Activated T-cell treated with anti-CD3 and anti-CD28 coated beads, Interleukin-2, amount 50 U/mL, for 4 hours (primary cell): ENCODE measurements around the gene MSMB. TPM values are rescaled to one million over a fixed set of nuclear protein-coding genes. Genes with fewer than 3 reads are reported as not detected.

ENCODE experiments used
- ATAC-seq, 2 donors: fragments of 200-7000 bp; cut with Tn5 transposase; one replicate each; pipeline ENCODE4 v1.10.0; 2021
- DNase-seq: peaks from one replicate; pipeline ENCODE4 v3.0.0-alpha.2; 2020
- H3K27me3 Mint-ChIP-seq: one replicate; pipeline ENCODE4 v1.8.0; 2021; ENCODE audit warnings: low read depth, mixed read lengths
- H3K36me3 Mint-ChIP-seq: one replicate; pipeline ENCODE4 v1.8.0; 2022; ENCODE audit warnings: mixed read lengths; ENCODE audit not compliant: insufficient read depth
- H3K4me1 Mint-ChIP-seq: one replicate; pipeline ENCODE4 v1.8.0; 2021; ENCODE audit warnings: low read depth, mixed read lengths
- H3K4me3 Mint-ChIP-seq: one replicate; pipeline ENCODE4 v1.8.0; 2021; ENCODE audit warnings: mild to moderate bottlenecking, moderate library complexity, mixed read lengths
- H3K9me3 Mint-ChIP-seq: one replicate; pipeline ENCODE4 v1.8.0; 2021; ENCODE audit warnings: mixed read lengths
- total RNA-seq, 3 donors: library from RNA; stranded (reverse); gene quantifications; one replicate each; pipeline ENCODE4 v1.2.1, GENCODE V29; 2021

The MSMB gene
- total RNA-seq, 3 donors from 2014 or later, result not detected

DNA sequence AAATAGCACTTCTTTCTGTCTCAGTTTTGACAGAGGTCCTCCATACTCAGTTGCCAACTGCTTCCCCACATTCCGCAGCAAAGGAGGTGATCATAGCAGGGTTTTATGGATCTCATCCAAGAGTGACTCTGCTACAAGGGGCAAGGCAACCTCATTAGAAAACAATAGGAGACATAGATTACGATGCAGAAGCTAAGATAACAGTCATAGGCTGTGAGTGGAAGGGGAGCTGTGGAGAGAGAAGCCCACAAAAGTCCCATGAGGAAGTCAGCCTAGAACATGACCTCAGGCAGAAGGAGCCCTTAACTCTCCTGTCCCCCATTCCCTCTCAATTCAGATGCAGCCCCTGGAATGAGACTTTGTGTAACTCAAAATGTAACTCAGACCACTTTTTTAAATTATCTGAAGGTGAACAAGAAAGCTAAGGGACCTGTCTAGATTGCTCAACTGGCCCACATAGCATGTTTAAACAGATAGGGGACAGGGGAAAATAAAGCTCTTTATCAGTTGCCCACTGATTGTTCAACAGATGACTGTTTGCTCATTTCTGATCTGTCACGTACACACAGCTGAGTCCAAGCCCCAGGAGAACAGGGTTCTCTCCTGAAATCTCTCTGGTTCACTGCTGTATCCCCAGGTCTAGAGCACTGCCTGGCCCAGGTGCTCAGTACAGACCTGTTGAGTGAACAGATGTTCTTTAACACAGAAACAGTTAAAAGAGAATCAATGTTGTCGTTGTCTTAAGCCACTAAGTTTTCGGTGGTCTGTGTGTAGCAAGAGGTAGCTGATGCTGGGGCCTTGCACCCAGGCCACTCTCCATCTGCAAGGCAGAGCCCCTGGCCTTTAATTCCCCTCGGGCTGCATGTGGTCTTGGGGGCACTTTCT is 14.2 kb downstream of the MSMB start:
- Mint-ChIP-seq H3K9me3 (no peaks in the 10 kb centered on the region), H3K27me3 (peaks cover 4% of the 10 kb centered on the region), H3K36me3 (peaks cover 4% of the 10 kb centered on the region), H3K4me3 (peak overlapping the region; percentile 21), H3K4me1 (peaks cover 34% of the 10 kb centered on the region)
- ATAC-seq (no peak), DNase-seq (no peak)

DNA sequence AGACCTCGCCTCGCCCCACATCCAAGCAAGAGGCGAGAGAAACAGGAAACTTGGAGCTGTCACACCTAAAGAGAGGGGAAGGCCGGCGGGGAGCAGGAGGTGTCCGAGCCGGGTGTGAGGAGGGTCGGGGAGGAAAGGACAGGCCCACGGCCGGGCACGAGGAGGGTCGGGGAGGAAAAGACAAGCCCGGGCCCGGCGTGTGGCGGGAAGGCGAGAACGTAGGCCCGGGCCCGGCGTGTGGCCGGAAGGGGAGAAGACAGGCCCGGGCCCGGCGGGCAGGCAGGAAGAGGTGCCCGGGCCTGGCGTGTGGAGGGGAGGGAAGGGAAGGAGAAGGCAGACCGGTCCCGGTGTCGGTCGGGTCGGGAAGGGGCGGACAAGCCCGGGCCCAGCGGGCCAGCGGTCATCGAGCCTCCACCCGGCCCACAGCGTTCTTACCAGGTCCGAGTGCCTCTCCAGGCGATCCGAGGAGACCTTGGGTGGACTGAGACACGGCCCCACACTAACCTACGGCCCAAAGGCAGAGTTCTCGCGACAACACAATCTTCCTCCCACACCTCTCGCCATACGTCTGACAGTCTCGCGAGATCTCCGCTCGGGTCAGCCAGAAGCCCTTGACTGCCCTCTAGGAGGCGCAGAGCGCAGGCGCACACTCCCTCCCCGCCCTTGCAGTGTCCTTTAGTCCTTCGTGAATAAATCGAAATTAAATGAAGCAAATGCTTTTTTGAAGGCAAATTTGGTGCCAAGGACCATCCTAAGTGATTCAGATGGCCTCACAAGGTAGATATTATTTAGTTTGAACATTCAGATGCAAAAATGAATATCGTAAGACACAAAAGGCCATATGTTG is 15.8 kb downstream of the MSMB start, which contains the start of gene NCOA4:
Gene NCOA4 (minus strand): TSS at position 533 of the 847 bp plus-strand sequence. CDS start 13,943 bp downstream, outside the sequence.
- no peaks in the 10 kb centered on the region for H3K9me3 Mint-ChIP-seq
- peaks cover 47% of the 10 kb centered on the region for H3K4me1 Mint-ChIP-seq
- peak; percentile 94 for DNase-seq
- ATAC-seq, result peak; percentile 97 to 99
- peaks cover 4% of the 10 kb centered on the region for H3K36me3 Mint-ChIP-seq
- H3K27me3 Mint-ChIP-seq, result peaks cover 2% of the 10 kb centered on the region
- peak within 1 kb of the TSS; percentile 94 for H3K4me3 Mint-ChIP-seq

DNA sequence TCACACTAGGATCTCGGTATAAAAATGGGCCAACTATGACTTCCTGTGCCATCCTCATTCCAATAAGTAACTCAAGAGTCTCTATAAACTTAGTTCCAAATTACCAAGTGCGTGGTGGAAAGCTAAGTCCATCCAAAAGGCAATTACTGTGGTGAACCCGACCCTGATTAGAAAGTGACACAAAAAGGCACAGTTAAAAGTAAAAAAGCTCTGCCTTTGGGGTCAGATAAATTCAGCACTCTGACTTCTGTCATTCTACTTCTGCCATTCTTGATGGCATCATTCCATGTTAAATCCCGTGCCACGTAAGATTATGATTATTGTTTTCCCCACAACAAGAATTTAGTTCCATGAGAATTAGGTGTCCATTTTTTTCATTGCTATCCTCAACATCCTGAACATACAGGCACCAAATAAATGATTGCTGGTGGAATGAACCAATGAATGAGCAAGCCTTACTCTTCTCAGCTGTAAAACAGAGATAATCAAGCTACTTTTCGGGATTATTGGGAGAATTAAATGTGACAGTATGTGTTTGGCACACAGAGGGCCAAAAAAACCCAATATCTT is 16.5 kb downstream of the MSMB start:
- H3K9me3 Mint-ChIP-seq, result no peaks in the 10 kb centered on the region
- H3K4me3 Mint-ChIP-seq, result peak overlapping the region; percentile 94
- ATAC-seq (no peak), DNase-seq (no peak)
- H3K27me3 Mint-ChIP-seq, result no peaks in the 10 kb centered on the region
- H3K4me1 Mint-ChIP-seq, result peaks cover 55% of the 10 kb centered on the region
- H3K36me3 Mint-ChIP-seq, result peaks cover 4% of the 10 kb centered on the region

DNA sequence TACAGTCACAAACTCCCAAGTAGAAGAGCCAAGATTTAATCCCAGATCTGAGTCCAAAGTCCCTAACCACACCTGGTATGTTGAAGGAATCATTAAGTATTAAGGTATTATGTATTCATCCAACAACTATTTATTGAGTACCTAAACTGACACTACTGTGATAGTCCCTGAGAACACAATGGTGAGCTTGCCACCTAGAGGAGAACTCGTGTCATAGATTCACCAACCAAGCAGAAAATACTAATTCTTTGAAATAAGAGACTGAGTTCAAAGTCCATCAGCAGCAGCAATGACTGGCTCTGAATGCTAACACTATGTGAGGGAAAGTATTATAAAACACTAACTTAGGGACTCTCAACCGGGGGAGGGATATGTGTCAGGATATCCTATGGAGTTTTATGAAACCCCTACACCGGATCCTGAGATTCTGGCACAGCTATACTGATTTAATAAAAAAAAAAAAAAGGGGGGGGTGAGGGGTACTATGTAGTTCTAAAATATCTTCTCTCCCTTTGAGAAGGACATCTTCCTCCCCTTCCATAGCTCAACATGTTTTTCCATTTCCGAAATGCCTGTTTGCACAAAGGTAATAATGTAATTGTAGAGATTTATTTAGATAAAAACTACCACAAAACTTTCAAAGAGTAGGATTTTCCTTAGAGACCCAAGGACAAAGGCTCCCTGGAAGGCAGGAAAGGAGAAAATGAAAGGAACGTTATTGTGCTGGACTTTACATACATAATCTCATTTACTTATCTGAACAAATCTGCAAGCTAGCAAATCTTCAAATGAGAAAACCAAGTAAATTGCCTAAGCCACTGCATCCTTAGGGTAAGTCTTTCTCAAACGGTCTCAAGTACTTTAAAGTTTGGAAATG is 17.2 kb downstream of the MSMB start:
- H3K4me3 Mint-ChIP-seq, result peak overlapping the region; percentile 94
- peaks cover 62% of the 10 kb centered on the region for H3K4me1 Mint-ChIP-seq
- peaks cover 4% of the 10 kb centered on the region for H3K36me3 Mint-ChIP-seq
- no peaks in the 10 kb centered on the region for H3K9me3 Mint-ChIP-seq
- no peaks in the 10 kb centered on the region for H3K27me3 Mint-ChIP-seq
- DNase-seq, result peak; percentile 14
- peak; percentile 17 to 27 for ATAC-seq

DNA sequence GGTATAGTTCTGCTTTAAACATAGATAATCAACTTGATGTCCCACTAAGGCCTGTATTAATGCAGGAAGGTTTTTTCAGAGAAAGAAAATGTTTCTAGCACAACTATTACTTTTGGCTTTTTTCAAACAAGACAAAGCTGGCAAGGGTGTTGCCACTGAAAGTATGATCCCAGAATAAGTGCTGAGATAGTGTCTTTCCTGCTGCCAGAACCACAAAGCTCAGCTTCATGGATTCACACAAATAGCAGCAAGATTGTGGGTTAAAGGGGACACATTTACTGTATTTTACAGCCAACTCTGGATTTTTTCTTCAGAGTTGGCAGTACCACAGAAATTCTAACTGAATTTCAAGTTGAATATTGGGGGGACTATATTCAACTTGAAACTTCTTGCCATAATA is 20.0 kb downstream of the MSMB start:
- H3K9me3 Mint-ChIP-seq, result no peaks in the 10 kb centered on the region
- no peak overlapping the region for H3K4me3 Mint-ChIP-seq
- H3K4me1 Mint-ChIP-seq, result peaks cover 77% of the 10 kb centered on the region
- H3K27me3 Mint-ChIP-seq, result no peaks in the 10 kb centered on the region
- ATAC-seq, result no peak
- no peak for DNase-seq
- peaks cover 4% of the 10 kb centered on the region for H3K36me3 Mint-ChIP-seq

DNA sequence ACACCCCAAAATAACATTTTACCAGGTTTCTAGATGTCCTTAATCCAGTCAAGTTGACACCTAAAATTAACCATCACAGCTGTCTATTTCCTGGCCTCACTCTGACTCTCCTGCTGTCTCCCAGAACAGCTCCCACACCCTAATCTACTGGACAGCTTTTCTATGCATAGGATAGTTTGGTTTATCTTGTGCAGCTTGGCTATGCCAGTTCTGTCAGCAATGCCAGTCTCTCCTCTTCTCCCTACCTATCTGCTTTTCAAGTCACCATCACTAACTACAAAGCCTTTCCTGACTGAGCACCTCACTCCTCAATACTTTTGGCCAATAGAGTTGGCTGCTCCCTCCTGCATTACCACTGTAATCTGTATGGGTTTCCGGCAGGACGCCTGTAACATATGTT is 20.7 kb downstream of the MSMB start:
- H3K4me1 Mint-ChIP-seq, result peaks cover 77% of the 10 kb centered on the region
- peaks cover 2% of the 10 kb centered on the region for H3K36me3 Mint-ChIP-seq
- DNase-seq (no peak), ATAC-seq (no peak)
- H3K4me3 Mint-ChIP-seq, result no peak overlapping the region
- H3K27me3 Mint-ChIP-seq, result no peaks in the 10 kb centered on the region
- H3K9me3 Mint-ChIP-seq, result no peaks in the 10 kb centered on the region

DNA sequence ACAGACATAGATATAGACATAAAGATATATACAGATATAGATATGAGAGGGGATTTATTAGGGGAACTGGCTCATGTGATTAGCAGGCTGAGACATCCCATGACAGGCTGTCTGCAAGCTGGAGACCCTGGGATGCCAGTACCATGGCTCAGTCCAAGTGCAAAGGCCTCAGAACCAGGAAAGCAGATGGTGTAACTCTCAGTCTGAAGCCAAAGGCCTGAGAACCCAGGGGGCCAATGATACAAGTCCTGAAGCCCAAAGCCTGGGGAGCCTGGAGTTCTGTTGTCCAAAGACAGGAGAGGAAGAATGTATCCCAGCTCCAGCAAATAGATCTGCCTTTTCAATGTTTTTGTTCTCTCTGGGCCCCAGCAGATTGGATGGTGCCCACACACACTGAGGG is 21.1 kb downstream of the MSMB start:
- Mint-ChIP-seq H3K4me1 (peaks cover 81% of the 10 kb centered on the region), H3K36me3 (peaks cover 2% of the 10 kb centered on the region), H3K27me3 (no peaks in the 10 kb centered on the region), H3K9me3 (no peaks in the 10 kb centered on the region), H3K4me3 (no peak overlapping the region)
- ATAC-seq, result no peak
- no peak for DNase-seq

DNA sequence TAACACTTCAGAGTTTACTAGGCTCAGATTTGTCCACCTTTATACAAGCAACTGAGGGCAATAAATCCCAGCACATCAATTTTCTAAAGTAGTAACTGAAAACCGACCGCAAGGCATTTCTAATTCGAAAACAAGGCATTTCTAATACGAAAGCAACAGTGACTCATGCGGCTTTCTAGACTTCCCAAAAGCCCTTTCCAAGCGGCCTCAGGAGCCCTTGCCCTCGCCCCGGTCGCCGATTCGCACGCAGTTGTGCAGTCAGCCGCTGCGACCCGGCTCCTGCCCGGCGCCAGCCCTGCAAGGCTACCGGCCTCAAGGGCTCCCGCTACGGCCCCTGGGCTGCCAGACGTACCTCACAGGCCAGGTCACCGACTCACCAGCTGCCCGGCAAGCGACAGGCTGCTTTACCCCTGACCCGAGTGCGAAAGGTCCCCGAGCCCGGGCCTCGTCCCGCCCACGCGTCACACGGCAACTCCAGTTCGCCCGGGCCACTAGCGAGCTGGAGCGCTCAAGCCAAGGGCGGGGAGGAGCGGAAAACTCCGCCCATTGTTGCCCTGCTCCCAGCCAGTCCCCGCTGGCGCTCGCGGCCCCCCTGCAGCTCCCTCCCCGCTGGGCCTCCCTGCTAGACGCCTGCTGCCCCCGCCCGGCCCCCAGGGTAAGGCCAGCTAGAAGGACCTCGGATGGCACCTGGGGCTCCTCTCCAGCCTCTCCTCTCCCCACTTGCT is 22.9 kb downstream of the MSMB start:
- Mint-ChIP-seq H3K4me1 (peaks cover 83% of the 10 kb centered on the region), H3K4me3 (peak overlapping the region; percentile 84), H3K36me3 (peaks cover 2% of the 10 kb centered on the region), H3K9me3 (no peaks in the 10 kb centered on the region), H3K27me3 (no peaks in the 10 kb centered on the region)
- peak; percentile 62 for DNase-seq
- ATAC-seq, result peak; percentile 92 to 94

DNA sequence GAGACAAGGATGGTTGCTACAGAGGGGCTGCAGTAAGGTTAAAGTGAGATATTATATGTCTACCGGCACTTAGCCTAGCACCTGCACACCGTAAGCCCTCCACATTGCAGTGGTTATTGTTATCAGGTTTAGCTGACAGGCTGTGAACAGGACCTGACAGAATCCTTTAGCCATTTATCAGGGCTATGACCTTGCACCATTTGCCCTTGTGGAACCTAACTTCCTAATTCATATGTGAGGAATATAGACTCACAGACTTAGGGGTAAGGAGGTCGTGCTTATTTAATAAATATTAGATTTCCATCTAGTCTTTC is 25.8 kb downstream of the MSMB start:
- Mint-ChIP-seq H3K36me3 (no peaks in the 10 kb centered on the region), H3K4me3 (no peak overlapping the region), H3K4me1 (peaks cover 72% of the 10 kb centered on the region), H3K27me3 (no peaks in the 10 kb centered on the region), H3K9me3 (no peaks in the 10 kb centered on the region)
- DNase-seq (no peak), ATAC-seq (no peak)

DNA sequence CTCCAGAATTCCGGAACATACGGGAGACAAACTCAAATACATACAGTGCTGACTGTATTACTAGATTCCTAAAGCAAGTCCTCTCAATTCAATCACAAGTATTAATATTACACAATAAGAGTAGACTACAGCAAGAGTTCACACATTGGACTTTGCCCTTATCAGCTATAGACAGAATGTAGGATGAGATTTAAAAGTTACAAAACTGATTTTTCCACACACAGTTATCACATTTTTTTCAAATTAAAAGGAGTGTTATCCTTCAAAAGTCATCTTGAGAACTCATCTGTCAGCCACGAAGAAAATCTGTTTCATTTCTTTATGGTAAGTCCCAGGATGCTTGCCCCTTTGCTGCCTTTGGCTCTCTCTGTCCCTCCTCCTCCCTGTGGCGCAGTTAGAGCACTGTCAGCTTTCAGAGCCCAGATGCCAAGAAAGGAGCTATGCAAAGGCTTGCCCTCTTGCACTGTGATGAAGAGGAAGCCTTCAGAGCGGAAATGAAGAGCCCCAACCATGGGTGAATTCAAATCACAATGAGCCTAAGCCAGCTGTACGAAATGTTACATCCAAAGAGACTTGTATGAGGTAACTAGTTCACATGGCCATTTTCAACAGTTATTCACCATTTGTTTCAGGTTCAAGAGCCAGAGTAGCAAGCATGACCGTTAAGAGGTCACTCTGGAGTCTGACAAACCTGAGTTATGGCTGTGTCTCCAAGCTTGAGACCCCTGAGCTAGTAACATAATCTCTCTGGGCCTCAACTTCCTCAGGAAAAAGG is 26.3 kb downstream of the MSMB start:
- DNase-seq (no peak), ATAC-seq (no peak)
- H3K36me3 Mint-ChIP-seq, result peaks cover 3% of the 10 kb centered on the region
- H3K9me3 Mint-ChIP-seq, result no peaks in the 10 kb centered on the region
- peaks cover 68% of the 10 kb centered on the region for H3K4me1 Mint-ChIP-seq
- no peaks in the 10 kb centered on the region for H3K27me3 Mint-ChIP-seq
- H3K4me3 Mint-ChIP-seq, result no peak overlapping the region

DNA sequence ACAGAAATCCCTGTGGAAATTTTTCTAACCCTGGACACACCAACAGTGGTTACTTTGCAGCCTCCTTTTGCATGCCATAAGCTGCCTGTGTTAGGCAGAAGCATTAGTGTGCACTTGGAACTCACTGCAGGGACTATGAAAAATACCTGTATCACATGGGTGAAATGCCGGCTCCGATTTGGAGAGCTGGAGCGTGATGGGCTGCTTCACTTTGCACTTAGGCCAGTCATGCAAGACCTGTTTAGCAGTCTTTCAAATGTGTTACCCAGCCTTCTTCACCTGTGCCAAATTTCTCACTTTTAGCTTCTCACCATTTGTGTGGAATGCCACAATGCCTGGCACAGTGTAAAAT is 26.9 kb downstream of the MSMB start:
- H3K36me3 Mint-ChIP-seq, result peaks cover 9% of the 10 kb centered on the region
- no peaks in the 10 kb centered on the region for H3K9me3 Mint-ChIP-seq
- H3K27me3 Mint-ChIP-seq, result no peaks in the 10 kb centered on the region
- DNase-seq (no peak), ATAC-seq (no peak)
- no peak overlapping the region for H3K4me3 Mint-ChIP-seq
- H3K4me1 Mint-ChIP-seq, result peaks cover 64% of the 10 kb centered on the region

DNA sequence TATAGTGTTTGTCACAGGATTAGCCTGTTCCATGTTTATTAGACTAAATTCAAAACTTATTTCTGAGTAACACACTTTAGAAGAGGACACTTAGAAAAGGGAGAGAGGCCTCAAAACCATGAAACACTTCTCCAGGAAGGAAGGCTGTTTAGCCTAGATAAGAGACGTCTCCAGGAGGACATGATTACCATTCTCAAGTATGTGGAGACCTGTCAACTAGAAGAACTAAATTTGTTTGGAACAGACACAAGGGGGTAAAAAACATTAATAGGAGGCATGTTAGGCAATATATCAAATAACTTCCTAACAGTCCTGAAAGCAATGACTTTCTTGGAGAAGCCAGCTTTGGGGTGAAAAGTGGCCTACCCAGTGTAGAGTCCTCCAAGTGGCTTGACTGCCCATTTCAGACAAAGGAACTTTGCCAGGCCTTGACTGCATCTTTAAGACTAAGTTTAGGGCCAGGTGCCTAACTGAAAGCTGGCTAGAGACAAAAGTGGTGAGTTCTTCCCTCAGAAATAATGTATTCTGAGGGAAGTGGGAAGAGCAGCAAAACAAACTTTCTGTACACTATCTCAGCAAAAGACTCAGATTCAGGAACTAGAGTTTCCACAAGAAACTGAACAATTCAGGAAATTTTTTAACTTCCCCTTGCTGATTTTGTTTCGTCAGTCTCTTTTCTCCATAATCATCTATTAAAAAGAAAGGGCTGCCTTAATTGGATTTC is 27.5 kb downstream of the MSMB start:
- Mint-ChIP-seq H3K4me3 (no peak overlapping the region), H3K4me1 (peaks cover 58% of the 10 kb centered on the region), H3K36me3 (peaks cover 10% of the 10 kb centered on the region)

More for the DNA sequence above, 27.5 kb downstream of the MSMB start:
- no peak for DNase-seq
- no peak for ATAC-seq
- no peaks in the 10 kb centered on the region for H3K9me3 Mint-ChIP-seq
- no peaks in the 10 kb centered on the region for H3K27me3 Mint-ChIP-seq
